SHP77 (cell line): ENCODE measurements around the gene KAT8.
"Not testable (repeated sequence)": the region's sequence is repeated elsewhere in the genome, so short reads cannot be mapped to it uniquely, and the experiment has no call there.

Experiments used
- DNase-seq, 2 experiments: peaks; one replicate each; lab custom pipeline; 2025; lab: John Stamatoyannopoulos, UW

The KAT8 gene

DNA sequence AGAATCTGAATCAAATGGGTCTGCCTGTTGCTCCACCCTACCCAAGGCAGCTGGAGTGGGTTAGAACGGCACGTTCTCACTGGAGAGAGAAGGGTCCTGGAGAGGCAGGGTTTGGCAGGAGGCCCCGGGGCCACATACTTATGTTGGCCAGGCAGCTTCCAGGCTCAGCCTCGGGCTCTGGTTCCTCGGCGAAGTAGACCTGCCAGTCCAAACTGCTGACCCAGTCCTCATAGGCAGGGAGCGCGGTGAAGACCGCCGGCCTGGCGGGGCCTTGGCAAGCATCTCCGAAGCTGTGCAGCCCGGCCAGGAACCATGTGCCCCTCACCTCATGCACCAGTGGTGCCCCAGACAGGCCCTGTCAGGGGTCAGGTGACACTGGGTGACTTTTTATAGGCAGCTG is 33.5 kb upstream of the KAT8 start:
- DNase-seq: no peak

GRCh38 chr16:31084584-31085302 is 32.7 kb upstream of the KAT8 start:
- DNase-seq: no peak

GRCh38 chr16:31085411-31085810 is 32.1 kb upstream of the KAT8 start:
- no peak for DNase-seq

- DNase-seq: no peak
These were observed 31.4 kb upstream of the KAT8 start for GRCh38 chr16:31085873-31086628.

GRCh38 chr16:31086629-31086906 is 30.9 kb upstream of the KAT8 start:
- no peak for DNase-seq

DNA sequence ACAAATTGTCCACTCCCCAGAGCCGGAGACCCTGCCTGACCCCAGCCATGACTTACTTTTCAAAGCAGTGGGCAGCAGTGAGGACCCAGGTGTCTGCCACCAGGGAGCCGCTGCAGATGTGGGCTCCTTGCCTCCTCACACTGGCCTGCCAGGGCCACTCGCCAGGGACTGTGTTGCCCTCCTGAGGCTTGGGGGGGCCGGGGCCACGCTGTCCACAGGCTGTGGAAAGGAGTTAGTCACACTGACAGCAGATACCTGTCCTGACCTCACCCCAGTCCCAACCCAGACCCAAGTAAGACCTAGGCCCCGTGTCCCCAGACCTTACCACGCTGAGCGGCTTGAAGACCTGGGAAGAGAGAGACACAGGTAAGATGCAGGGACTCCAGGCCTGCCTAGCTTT is 30.0 kb upstream of the KAT8 start:
- no peak for DNase-seq

DNA sequence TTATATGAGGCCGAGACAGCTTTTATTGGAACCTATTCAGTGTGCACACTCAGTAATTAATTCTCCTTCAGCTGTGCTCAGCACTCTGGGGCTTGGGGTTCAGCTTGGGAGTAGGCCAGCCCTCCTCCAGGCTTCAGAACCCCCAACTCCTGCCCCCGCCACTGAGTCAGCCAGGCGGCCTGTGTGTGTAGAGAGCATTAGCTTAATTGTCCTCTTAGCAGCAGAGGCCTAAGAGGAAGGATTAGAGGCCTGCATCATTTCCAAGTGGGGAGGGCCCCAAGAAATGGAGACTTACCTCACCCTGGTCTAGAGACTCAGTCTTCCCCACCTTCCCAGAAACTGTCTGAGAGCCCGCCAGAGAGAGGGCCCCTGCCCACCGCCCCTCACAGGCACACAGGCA is 29.5 kb upstream of the KAT8 start:
- DNase-seq: no peak

GRCh38 chr16:31088459-31089183 is 28.8 kb upstream of the KAT8 start, which contains the start of gene PRSS53:
PRSS53 (minus strand) TSS chr16:31088943; CDS start chr16:31088809, 134 bp downstream.
- peak; percentile 43 to 53 for DNase-seq

DNA sequence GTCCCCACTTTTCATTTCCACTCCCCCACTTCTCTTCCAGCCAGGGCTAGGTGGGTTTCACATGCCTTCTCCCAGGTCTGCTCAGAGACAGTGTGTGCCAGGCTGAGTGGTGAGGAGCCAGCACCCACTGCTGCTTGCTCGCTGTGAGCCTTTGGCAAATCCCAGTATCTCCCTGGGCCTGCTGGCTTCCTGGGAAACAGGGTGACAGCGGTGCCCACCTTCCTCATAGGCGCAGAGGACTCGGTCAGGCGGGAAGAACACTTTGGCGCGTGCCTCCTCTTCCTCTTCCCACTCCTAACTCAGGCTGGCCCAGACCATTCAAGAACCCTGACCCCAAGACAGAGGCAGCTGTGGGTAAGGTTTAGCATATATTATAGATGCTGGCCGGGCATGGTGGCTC is 28.3 kb upstream of the KAT8 start:
- no peak for DNase-seq

GRCh38 chr16:31090540-31090939 is 26.9 kb upstream of the KAT8 start:
- no peak for DNase-seq

DNA sequence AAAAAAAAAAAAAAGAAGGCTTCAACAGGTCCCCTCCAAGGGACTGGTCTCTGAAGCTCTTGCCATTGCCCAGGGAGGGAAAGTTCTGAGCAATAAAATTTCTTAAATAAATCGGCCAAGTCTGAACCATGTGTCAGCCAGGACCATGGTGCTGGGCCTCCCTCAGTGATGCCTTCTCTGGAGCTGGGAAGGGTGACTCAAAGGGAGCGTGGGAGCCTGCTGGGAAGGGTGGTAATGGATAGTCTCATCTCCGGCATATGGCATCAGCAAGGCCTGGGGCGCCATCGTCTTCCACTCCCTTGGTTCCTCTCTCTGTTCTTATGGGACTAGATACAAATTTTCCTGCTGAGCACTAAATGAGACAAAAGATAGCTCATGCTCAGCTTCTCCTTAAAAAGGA is 25.1 kb upstream of the KAT8 start:
- no peak for DNase-seq

DNA sequence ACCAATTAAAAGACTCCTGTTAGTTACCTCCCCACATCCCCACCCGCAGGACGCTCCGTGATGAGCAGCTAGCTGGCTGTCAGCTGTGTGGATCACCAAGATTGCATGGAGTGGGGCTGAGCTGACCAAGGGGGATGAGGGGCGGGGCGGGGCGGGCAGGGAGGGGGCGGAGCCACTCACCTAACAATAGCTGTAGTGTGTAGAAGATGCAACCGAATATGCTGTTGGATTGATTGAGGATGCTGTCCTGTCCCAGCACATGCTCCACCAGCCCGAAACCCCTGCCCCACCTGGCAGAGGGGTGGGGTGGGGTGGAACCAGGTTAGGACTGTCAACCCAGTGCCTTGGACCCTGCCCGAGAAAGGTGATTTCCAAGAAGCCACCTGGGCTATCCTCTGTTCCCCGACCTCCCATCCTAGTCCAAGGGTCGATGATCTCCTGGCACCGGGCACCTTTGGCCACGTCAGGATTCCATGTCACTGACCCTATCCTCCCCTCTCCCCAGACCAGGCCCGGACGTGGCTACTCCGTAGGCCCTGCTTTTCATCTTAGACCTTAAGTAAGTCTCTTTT is 24.2 kb upstream of the KAT8 start:
- DNase-seq: peak in 1 of 2 experiments; percentile 36

DNA sequence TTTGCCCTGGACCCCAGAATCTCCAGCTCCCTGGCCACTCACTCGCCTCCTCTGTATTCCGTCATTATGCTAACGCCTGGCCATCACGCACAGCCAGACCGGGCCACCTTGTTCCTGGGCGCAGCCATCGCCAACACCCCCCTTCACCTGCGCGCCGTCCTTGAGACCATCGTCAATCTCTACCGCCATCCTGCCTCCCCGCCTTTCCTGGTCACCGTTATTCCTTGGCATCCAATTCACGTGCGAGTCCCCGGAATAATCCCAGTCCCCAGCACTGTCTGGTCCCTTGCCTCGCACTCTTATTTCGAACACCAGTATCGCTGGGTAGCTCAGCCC is 23.4 kb upstream of the KAT8 start:
- peak in 1 of 2 experiments; percentile 13 for DNase-seq

DNA sequence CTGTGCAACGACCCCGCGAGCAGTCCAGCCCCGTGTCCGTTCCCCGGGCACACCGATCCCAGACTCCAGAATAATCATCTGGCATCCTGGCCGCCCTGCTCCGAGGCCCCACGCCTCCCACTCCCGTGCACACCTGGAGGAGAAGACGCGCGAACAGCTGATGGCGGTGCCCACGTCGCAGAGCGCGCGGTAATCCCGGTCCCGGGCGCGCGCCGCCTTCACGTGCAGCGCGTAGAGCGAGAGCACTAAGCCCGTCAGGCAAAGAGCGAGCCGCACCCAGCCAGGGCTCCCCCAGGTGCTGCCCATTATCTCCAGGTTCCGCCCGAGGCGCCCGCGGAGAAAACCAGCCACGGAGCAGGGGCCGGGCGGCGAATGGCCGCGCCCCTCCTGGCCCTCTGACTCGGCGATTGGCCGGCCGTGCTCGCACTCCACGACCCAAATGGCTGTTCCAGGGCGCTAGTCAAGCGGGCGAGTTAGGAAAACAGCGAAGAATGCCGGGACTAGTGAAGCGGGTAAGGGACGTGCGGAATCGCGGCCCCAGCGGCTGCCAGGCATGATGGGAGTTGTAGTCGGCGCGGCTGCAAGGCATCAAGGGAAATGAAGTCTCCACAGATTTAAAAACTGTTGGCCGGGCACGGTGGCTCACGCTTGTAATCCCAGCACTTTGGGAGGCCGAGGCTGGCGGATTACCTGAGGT is 22.9 kb upstream of the KAT8 start, which contains the start of gene VKORC1:
TSS of gene VKORC1 (minus strand) at position 374 of the 697 bp plus-strand sequence. CDS start at position 306, 68 bp downstream.
- peak; percentile 98 to 99 for DNase-seq

- DNase-seq: peak in 1 of 2 experiments; percentile 5
These were observed 17.4 kb upstream of the KAT8 start for GRCh38 chr16:31099860-31100638.

DNA sequence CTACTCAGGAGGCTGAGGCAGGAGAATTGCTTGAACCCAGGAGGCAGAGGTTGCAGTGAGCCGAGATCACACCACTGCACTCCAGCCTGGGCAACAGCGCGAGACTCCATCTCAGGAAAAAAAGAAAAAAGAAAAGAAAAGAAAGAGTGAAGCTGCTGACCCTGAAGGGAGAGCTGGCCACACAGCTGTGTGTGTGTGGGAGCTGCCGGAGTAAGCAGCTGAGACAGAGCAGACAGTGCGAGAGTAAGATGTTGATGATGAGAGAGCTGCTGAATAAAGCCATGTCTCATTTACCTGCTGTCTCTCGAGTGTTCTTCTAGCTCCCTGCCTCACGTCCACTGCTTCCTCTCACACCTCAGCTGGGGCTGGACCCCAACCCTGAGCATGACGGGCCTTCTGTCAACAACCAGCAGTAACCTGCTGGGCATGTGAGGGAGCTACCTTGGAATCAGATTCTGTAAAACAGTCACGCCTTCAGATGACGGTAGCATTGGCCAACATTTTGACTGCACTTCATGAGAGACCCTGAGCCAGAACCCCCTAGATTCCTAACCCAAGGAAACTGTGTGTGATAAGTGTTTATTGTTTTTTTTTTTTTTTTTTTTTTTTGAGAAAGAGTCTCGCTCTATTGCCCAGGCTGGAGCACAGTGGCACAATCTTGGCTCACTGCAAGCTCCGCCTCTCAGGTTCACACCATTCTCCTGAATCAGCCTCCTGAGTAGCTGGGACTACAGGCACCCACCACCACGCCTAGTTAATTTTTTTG is 16.4 kb upstream of the KAT8 start:
- DNase-seq: not testable (repeated sequence)

- peak; percentile 61 to 75 for DNase-seq
These were observed 11.7 kb upstream of the KAT8 start for GRCh38 chr16:31105677-31106213.

- DNase-seq: no peak
These were observed 10.7 kb upstream of the KAT8 start for GRCh38 chr16:31106509-31107464.

DNA sequence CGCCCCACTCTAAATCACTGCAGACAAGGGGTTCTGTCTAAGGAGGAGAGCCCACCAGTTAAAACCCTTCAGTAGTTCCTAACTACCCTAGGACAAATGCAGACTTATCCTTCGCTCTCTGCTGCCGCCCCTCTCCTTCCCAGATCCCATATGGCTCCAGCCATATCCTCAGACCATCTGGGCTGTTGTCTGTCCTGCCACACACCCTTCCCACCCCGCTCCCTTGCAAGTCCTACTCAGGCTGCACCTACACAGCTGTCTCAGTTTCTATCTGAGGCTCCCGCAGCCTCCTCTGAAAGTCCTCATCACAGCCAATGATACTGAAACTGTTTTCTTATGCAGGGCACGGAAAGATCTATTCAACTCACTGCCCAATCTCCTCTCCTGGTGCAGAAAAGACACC is 10.0 kb upstream of the KAT8 start:
- peak in 1 of 2 experiments; percentile 22 for DNase-seq
